Lung (tissue), 12 donors: Measurements from ENCODE around the gene LTBP4. TPM values are rescaled to one million over a fixed set of nuclear protein-coding genes. Genes with fewer than 3 reads are reported as not detected.

Experiments used
- ATAC-seq: fragments of 200-7000 bp; cut with Tn5 transposase; one replicate; pipeline ENCODE4 v1.9.1; 2020; ENCODE audit warnings: moderate number of reproducible peaks; ENCODE audit not compliant: insufficient read depth, low FRiP score
- DNase-seq, 3 donors: peaks; one replicate each; pipeline ENCODE4 v3.0.0-alpha.2; 2013 to 2017
- H3K27ac ChIP-seq, 2 donors: one replicate each; pipeline ENCODE4 v1.5.1; 2013; ENCODE audit warnings: mild to moderate bottlenecking in 2 of 2, moderate library complexity in 2 of 2, control low read depth in 1 of 2, inconsistent platforms in 1 of 2, low read depth in 1 of 2, low read length in 1 of 2
- H3K27me3 ChIP-seq, 3 donors: one replicate each; pipeline ENCODE4 v1.5.1; 2013; ENCODE audit warnings: low read length in 2 of 3; ENCODE audit not compliant: control insufficient read depth in 3 of 3, insufficient read depth in 3 of 3
- H3K36me3 ChIP-seq, 4 donors: one replicate each; pipeline ENCODE4 v1.5.1; 2013; ENCODE audit warnings: low read length in 4 of 4, mild to moderate bottlenecking in 1 of 4, moderate library complexity in 1 of 4; ENCODE audit not compliant: control insufficient read depth in 4 of 4, insufficient read depth in 4 of 4
- H3K4me1 ChIP-seq, 5 donors: one replicate each; pipeline ENCODE4 v1.5.1; 2013; ENCODE audit warnings: low read length in 5 of 5, mild to moderate bottlenecking in 2 of 5, moderate library complexity in 1 of 5; ENCODE audit not compliant: control insufficient read depth in 5 of 5, insufficient read depth in 5 of 5
- H3K4me3 ChIP-seq: one replicate; pipeline ENCODE4 v1.5.1; 2013; ENCODE audit warnings: mild to moderate bottlenecking, control low read depth, moderate library complexity
- H3K9ac ChIP-seq, 2 donors: one replicate each; pipeline ENCODE4 v1.5.1; 2013; ENCODE audit warnings: low read length in 2 of 2, control low read depth in 1 of 2; ENCODE audit not compliant: insufficient read depth in 1 of 2
- H3K9me3 ChIP-seq, 4 donors: one replicate each; pipeline ENCODE4 v1.5.1; 2013; ENCODE audit warnings: low read length in 3 of 4, mild to moderate bottlenecking in 1 of 4, moderate library complexity in 1 of 4; ENCODE audit not compliant: control insufficient read depth in 4 of 4, insufficient read depth in 3 of 4
- CTCF ChIP-seq: IDR thresholded peaks from 2 replicates; pipeline ENCODE4 v1.5.1; 2012; ENCODE audit warnings: mild to moderate bottlenecking; ENCODE audit errors: control extremely low read depth, extremely low read depth
- WGBS, 2 donors: extraction: QIAGEN DNeasy Blood & Tissue Kit; methylation state at CpG; one replicate each; pipeline ENCODE4 v1.1.7; 2013; 5-methylcytosine and 5-hydroxymethylcytosine counted together
- polyA plus RNA-seq, 2 donors: library from polyadenylated mRNA; stranded (reverse); fragments of 200-250 nt; gene quantifications; one replicate each; pipeline ENCODE4 v1.2.1, GENCODE V29; 2013
- total RNA-seq, 2 donors: library from RNA; depleted of rRNA in 1 of 2; stranded (reverse); fragments of >200 nt in 1 of 2; gene quantifications; one replicate each; pipeline ENCODE4 v1.2.1, GENCODE V29; 2014 to 2021
- donor health status: control.
- donor health status: control.
- donor health status: Bipolar disorder and iron deficiency.
- donor health status: healthy.
- donor health status: DM: yes; HTN: yes; CAD: no.

The LTBP4 gene
- total and polyA plus RNA-seq, 4 donors: 73.0 to 290 (median 151) TPM

DNA sequence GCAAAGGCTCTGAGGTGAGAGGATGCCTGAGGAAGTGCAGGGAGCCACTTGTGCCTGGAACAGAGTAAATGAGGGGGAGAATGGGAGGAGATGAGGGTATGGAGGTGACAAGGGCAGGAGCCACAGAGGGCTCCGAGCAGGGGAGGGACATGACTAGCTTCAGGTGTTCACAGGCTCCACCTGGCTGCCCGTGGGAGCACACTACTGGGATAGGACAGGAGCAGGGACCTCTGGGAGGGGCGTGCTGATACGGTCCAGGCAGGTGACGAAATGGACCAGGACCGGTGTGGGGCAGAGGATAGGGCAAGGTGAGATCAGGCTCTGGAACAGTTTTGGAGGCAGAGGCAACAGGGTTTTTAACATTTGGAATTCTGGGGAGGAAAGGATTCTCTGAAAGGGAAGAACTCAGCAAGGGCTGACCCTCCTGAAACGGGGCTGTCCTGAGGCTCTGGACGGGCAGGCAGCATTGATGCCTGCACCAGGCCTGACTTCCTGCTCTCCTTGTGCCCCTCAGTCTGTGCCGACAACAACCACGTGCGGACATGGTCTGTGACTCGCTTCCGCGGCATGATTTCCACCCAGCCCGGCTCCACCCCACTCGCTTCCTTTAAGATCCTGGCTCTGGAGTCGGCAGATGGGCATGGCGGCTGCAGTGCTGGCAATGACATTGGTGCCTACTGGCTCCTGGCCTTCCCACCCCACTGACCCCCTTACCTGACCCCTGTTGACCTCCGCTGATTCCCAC, 12.9 kb upstream of the LTBP4 start:
- WGBS, 2 donors: 89 to 93% methylated on average over 19 of the region's 19 CpGs
- Histone ChIP-seq H3K9ac (no peak overlapping the region), H3K27me3 (no peaks in the 10 kb centered on the region), H3K4me1 (no peaks in the 10 kb centered on the region), H3K9me3 (no peaks in the 10 kb centered on the region), H3K4me3 (no peak overlapping the region), H3K27ac (no peak overlapping the region), H3K36me3 (peaks cover 0 to 27% (median 2%) of the 10 kb centered on the region in 4 donors)
- TF ChIP-seq CTCF: no peak
- no peak for DNase-seq
- ATAC-seq: no peak

GRCh38 chr19:40588926-40589569, 12.1 kb upstream of the LTBP4 start:
- H3K9ac ChIP-seq: no peak overlapping the region
- no peak overlapping the region for H3K27ac ChIP-seq
- no peaks in the 10 kb centered on the region for H3K4me1 ChIP-seq
- no peak overlapping the region for H3K4me3 ChIP-seq
- ATAC-seq (no peak), DNase-seq (no peak)
- 90 to 95% methylated on average over 9 of the region's 9 CpGs for WGBS, 2 donors
- no peaks in the 10 kb centered on the region for H3K27me3 ChIP-seq
- no peaks in the 10 kb centered on the region for H3K9me3 ChIP-seq
- no peak for TF ChIP-seq CTCF
- H3K36me3 ChIP-seq: peaks cover 0 to 23% (median 2%) of the 10 kb centered on the region in 4 donors

GRCh38 chr19:40589591-40590429, 11.4 kb upstream of the LTBP4 start:
- no peaks in the 10 kb centered on the region for H3K9me3 ChIP-seq
- H3K27me3 ChIP-seq: no peaks in the 10 kb centered on the region
- H3K4me1 ChIP-seq: no peaks in the 10 kb centered on the region
- TF ChIP-seq CTCF: no peak
- DNase-seq (no peak), ATAC-seq (no peak)
- 95 to 96% methylated on average over 26 of the region's 26 CpGs for WGBS, 2 donors
- no peak overlapping the region for H3K9ac ChIP-seq
- peaks cover 0 to 23% (median 2%) of the 10 kb centered on the region in 4 donors for H3K36me3 ChIP-seq
- no peak overlapping the region for H3K4me3 ChIP-seq
- H3K27ac ChIP-seq: no peak overlapping the region
